ENCODE measurements around the gene FLNB. TPM values are rescaled to one million over a fixed set of nuclear protein-coding genes. Genes with fewer than 3 reads are reported as not detected.

Gene FLNB
- total and polyA plus RNA-seq, 2 of the 8 experiments (the other 6 are each of a cell fraction or from before 2014, with no cell fraction given): 72.3 to 118 TPM

GRCh38 chr3:58209933-58210332 lies 201.7 kb downstream of the FLNB start:
- POLR2A ChIA-PET (ENCODE audit: partially characterized antibody): no interaction called here
- no peaks in the 10 kb centered on the region for H3K79me1 ChIP-seq (ENCODE audit: low read depth, low read length)
- no peak overlapping the region for H2BK15ac ChIP-seq (ENCODE audit: low read length)
- no peaks in the 10 kb centered on the region for H3K4me1 ChIP-seq (replicated peaks in 1 of 4; ENCODE audit: control insufficient read depth in 3 of 4, insufficient read depth in 4 of 4, low read length in 3 of 4)
- no peaks in the 10 kb centered on the region for H3K9me3 ChIP-seq (ENCODE audit: insufficient read depth in 2 of 2, low read depth in 1 of 2, low read length in 1 of 2)
- no peaks in the 10 kb centered on the region for H3K79me2 ChIP-seq (ENCODE audit: control insufficient read depth in 1 of 2, insufficient read depth in 2 of 2, low read length in 2 of 2)
- TF ChIP-seq CHD2 (IDR thresholded peaks at IDR 0.05; ENCODE audit: low read length): no peak
- no peak for TF ChIP-seq CBX8 (IDR thresholded peaks at IDR 0.05; ENCODE audit: borderline replicate concordance, low read depth, low read length)
- no peak for TF ChIP-seq SIN3A (conservative IDR thresholded peaks at IDR 0.05 in 1 of 2, IDR thresholded peaks at IDR 0.05 in 1 of 2; ENCODE audit: low read depth in 1 of 2, low read length in 2 of 2)
- no peak for TF ChIP-seq CREB1 (IDR thresholded peaks at IDR 0.05)
- no peak for TF ChIP-seq SIRT6 (IDR thresholded peaks at IDR 0.05; ENCODE audit: low read length)
- no peak for TF ChIP-seq KDM5A (IDR thresholded peaks at IDR 0.05; ENCODE audit: low read length)
- no peak for TF ChIP-seq CEBPB (IDR thresholded peaks at IDR 0.05; ENCODE audit: low read depth, low read length)
- no peak for TF ChIP-seq PHF8 (conservative IDR thresholded peaks at IDR 0.05; ENCODE audit: low read depth, low read length)
- no peak for TF ChIP-seq RXRA (IDR thresholded peaks at IDR 0.05; ENCODE audit: insufficient read depth, low read depth, low read length)
- no peak for TF ChIP-seq YY1 (IDR thresholded peaks at IDR 0.05; ENCODE audit: low read depth, low read length)
- TF ChIP-seq CTBP2 (IDR thresholded peaks at IDR 0.05; ENCODE audit: borderline replicate concordance, insufficient read depth, insufficient read length, low read length): no peak
- no peak for TF ChIP-seq GTF2F1 (IDR thresholded peaks at IDR 0.05; ENCODE audit: borderline replicate concordance, low read depth, low read length)
- H3K4ac ChIP-seq (replicated peaks; ENCODE audit: insufficient read length, low read depth, low read length): no peak overlapping the region
- no peak overlapping the region for H2AFZ ChIP-seq (ENCODE audit: low read length)
- no peak overlapping the region for H4K5ac ChIP-seq (ENCODE audit: insufficient read length, low read depth, low read length)
- DNase-seq (ENCODE audit: low read depth in 1 of 2, low spot score in 2 of 2) (no peak), FAIRE-seq (no peak)
- H2BK12ac ChIP-seq (ENCODE audit: low read depth, low read length): no peak overlapping the region
- no peaks in the 10 kb centered on the region for H3K36me3 ChIP-seq (ENCODE audit: control insufficient read depth in 2 of 4, insufficient read depth in 4 of 4, low read length in 3 of 4)
- H3K23ac ChIP-seq (ENCODE audit: insufficient read length): no peak overlapping the region
- no peak overlapping the region for H2AK5ac ChIP-seq (ENCODE audit: low read depth, low read length)
- H4K20me1 ChIP-seq (replicated peaks in 1 of 2; ENCODE audit: control insufficient read depth in 1 of 2, insufficient read depth in 2 of 2, low read length in 2 of 2): no peaks in the 10 kb centered on the region
- WGBS, 2 experiments (ENCODE audit: extremely low coverage in 1 of 2, insufficient coverage in 1 of 2, insufficient read length in 1 of 2, insufficient replicate concordance in 2 of 2, low coverage in 1 of 2, low lambda C conversion rate in 2 of 2, missing lambda C conversion rate in 1 of 2): 69% methylated on average over 3 of the region's 3 CpGs; no CpG with 5 or more reads in 1 of the 2 experiments
- no peak overlapping the region for H4K91ac ChIP-seq (replicated peaks; ENCODE audit: insufficient read length, low read length)
- H3K27me3 ChIP-seq (replicated peaks in 1 of 4; ENCODE audit: control insufficient read depth in 3 of 4, extremely low read depth in 1 of 4, insufficient read depth in 3 of 4, low read length in 3 of 4): peaks cover 0 to 3% (median 0%) of the 10 kb centered on the region in 4 experiments; a peak in 1 of 7 replicates
- H3K4me2 ChIP-seq (ENCODE audit: insufficient read depth in 1 of 2, low read depth in 2 of 2, low read length in 2 of 2): no peak overlapping the region
- H2BK20ac ChIP-seq (ENCODE audit: low read length): no peak overlapping the region
- H2BK5ac ChIP-seq (ENCODE audit: low read depth, low read length): no peak overlapping the region
- no peaks in the 10 kb centered on the region for H3K23me2 ChIP-seq (ENCODE audit: low read depth, low read length)
- H3K18ac ChIP-seq (ENCODE audit: extremely low read depth, low read length): no peak overlapping the region
- CTCF ChIA-PET (ENCODE audit: partially characterized antibody): interaction anchor here (1.0 to 2.8 kb wide), 8 partner anchors 21 to 96 kb away, joined by 3 to 8 read pairs (median 4); partner anchors contain the start of genes HTD2 and RPP14
- no peak overlapping the region for H3K56ac ChIP-seq (replicated peaks; ENCODE audit: insufficient read length, low read depth, low read length)
- H2BK120ac ChIP-seq (replicated peaks; ENCODE audit: low read depth, low read length): no peak overlapping the region
- no peak overlapping the region for H4K8ac ChIP-seq (ENCODE audit: extremely low read depth, insufficient read depth, low read length)
- no peak overlapping the region for H3K4me3 ChIP-seq (ENCODE audit: extremely low read depth in 1 of 4, insufficient read depth in 2 of 4, low read depth in 3 of 4, low read length in 4 of 4)
- H3K27ac ChIP-seq (ENCODE audit: low read depth, low read length): no peak overlapping the region
- H3K14ac ChIP-seq (ENCODE audit: insufficient read length): no peak overlapping the region
- no peak overlapping the region for H3K9ac ChIP-seq (replicated peaks in 1 of 4; ENCODE audit: extremely low read depth in 1 of 4, low read depth in 3 of 4, low read length in 3 of 4)
